ENCODE measurements around the gene HBE1.

HBE1 gene

GRCh38 chr11:5290106-5290505 is 20.4 kb upstream of the HBE1 start:
- no peak overlapping the region for H3K4me3 ChIP-seq (ENCODE audit: low read length)
- TF ChIP-seq ZNF274 (IDR thresholded peaks at IDR 0.05; ENCODE audit: low read depth, low read length), result no peak

DNA sequence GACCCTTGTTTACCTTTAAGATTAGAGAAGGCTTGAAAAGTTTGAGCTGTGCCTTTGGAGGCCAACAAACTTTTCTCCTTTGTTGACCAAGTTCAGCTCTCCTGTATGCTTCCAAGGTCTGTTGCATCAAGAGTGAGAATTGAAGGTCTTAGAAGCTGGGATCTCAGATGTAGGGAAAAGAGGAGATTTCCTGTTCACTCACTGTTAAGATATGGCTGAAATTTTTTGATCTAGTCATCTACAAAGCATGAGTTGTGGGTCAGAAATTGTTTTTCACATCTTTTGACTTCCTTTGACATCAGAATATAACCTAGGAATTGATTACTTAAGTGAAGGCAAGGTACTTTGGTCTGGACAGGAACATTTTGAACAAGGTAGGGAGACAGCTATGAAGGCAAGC is 20.0 kb upstream of the HBE1 start:
- TF ChIP-seq ZNF274 (IDR thresholded peaks at IDR 0.05; ENCODE audit: low read depth, low read length), result no peak
- H3K4me3 ChIP-seq (ENCODE audit: low read length), result no peak overlapping the region

GRCh38 chr11:5288906-5289550 is 19.3 kb upstream of the HBE1 start:
- H3K4me3 ChIP-seq (ENCODE audit: low read length), result no peak overlapping the region
- TF ChIP-seq ZNF274 (IDR thresholded peaks at IDR 0.05; ENCODE audit: low read depth, low read length), result no peak

DNA sequence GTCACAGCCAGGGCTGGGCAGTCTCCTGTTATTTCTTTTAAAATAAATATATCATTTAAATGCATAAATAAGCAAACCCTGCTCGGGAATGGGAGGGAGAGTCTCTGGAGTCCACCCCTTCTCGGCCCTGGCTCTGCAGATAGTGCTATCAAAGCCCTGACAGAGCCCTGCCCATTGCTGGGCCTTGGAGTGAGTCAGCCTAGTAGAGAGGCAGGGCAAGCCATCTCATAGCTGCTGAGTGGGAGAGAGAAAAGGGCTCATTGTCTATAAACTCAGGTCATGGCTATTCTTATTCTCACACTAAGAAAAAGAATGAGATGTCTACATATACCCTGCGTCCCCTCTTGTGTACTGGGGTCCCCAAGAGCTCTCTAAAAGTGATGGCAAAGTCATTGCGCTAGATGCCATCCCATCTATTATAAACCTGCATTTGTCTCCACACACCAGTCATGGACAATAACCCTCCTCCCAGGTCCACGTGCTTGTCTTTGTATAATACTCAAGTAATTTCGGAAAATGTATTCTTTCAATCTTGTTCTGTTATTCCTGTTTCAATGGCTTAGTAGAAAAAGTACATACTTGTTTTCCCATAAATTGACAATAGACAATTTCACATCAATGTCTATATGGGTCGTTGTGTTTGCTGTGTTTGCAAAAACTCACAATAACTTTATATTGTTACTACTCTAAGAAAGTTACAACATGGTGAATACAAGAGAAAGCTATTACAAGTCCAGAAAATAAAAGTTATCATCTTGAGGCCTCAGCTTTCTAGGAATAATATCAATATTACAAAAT is 18.6 kb upstream of the HBE1 start:
- no peak for TF ChIP-seq ZNF274 (IDR thresholded peaks at IDR 0.05; ENCODE audit: low read depth, low read length)
- H3K4me3 ChIP-seq (ENCODE audit: low read length), result no peak overlapping the region

- no peak for TF ChIP-seq ZNF274 (IDR thresholded peaks at IDR 0.05; ENCODE audit: low read depth, low read length)
- no peak overlapping the region for H3K4me3 ChIP-seq (ENCODE audit: low read length)
Measured at GRCh38 chr11:5286901-5287300, 17.2 kb upstream of the HBE1 start.

GRCh38 chr11:5286351-5286750 is 16.6 kb upstream of the HBE1 start:
- TF ChIP-seq ZNF274 (IDR thresholded peaks at IDR 0.05; ENCODE audit: low read depth, low read length), result no peak
- H3K4me3 ChIP-seq (ENCODE audit: low read length), result no peak overlapping the region

GRCh38 chr11:5285703-5286340 is 16.1 kb upstream of the HBE1 start:
- no peak overlapping the region for H3K4me3 ChIP-seq (ENCODE audit: low read length)
- TF ChIP-seq ZNF274 (IDR thresholded peaks at IDR 0.05; ENCODE audit: low read depth, low read length), result no peak

DNA sequence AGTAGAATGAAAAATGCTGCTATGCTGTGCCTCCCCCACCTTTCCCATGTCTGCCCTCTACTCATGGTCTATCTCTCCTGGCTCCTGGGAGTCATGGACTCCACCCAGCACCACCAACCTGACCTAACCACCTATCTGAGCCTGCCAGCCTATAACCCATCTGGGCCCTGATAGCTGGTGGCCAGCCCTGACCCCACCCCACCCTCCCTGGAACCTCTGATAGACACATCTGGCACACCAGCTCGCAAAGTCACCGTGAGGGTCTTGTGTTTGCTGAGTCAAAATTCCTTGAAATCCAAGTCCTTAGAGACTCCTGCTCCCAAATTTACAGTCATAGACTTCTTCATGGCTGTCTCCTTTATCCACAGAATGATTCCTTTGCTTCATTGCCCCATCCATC is 14.9 kb upstream of the HBE1 start:
- no peak for TF ChIP-seq ZNF274 (IDR thresholded peaks at IDR 0.05; ENCODE audit: low read depth, low read length)
- H3K4me3 ChIP-seq (ENCODE audit: low read length), result no peak overlapping the region

GRCh38 chr11:5283882-5284281 is 14.1 kb upstream of the HBE1 start:
- no peak for TF ChIP-seq ZNF274 (IDR thresholded peaks at IDR 0.05; ENCODE audit: low read depth, low read length)
- H3K4me3 ChIP-seq (ENCODE audit: low read length), result no peak overlapping the region

DNA sequence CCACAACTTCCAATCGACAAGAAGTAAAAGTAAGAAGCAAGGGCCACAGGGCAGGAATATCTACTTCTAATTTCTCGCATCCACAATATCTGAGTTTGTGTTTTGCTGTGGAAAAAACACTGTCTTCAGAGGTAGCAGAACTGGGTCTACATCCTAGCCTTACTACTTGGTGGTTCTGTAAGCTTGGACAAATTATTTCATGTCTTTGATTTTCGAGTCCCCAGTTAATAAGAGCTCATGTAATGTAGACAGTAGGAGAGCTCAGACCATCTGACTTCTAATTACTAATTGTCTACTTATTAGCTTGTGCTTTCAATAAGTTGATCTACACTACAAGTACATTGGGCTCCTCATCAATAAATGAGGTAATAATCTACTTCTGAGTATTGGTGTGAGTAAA is 13.3 kb upstream of the HBE1 start:
- no peak for TF ChIP-seq ZNF274 (IDR thresholded peaks at IDR 0.05; ENCODE audit: low read depth, low read length)
- no peak overlapping the region for H3K4me3 ChIP-seq (ENCODE audit: low read length)

DNA sequence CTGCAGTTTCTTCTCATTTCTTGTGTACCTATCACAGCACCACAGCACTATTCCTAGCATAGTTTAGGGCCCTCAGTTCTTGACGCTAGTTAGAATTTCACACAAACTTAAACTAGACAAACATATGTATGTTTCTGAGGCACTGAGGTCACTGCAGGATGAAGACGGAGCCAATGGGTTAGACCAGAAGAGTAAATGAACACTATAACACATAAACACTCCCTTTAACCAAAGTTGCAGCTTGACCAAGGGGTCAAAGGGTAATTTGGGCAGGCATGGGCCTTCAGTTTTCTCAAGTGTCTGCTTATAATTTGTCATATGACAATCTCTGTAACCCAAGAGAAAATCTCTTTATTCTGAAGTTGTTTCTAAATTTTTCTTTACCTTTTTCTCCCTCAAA is 12.9 kb upstream of the HBE1 start:
- no peak overlapping the region for H3K4me3 ChIP-seq (ENCODE audit: low read length)
- TF ChIP-seq ZNF274 (IDR thresholded peaks at IDR 0.05; ENCODE audit: low read depth, low read length), result no peak

DNA sequence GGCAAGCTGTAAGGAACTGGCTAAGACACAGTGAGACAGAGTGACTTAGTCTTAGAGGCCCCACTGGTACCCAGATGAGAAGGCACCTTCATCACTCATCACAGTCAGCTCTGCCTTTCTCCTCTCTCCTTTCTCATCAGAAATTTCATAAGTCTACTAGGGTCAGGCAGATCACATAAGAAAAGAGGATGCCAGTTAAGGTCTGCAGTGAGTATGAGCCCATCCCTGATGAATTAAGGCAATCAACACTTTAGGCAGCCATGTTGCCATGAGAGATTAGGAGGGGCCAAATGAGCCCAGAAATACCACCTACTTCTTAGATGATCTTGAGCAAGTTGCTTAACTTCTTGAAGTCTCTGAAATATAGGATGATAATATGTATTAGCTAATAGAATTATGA is 11.9 kb upstream of the HBE1 start:
- H3K4me3 ChIP-seq (ENCODE audit: low read length), result no peak overlapping the region
- TF ChIP-seq ZNF274 (IDR thresholded peaks at IDR 0.05; ENCODE audit: low read depth, low read length), result no peak

DNA sequence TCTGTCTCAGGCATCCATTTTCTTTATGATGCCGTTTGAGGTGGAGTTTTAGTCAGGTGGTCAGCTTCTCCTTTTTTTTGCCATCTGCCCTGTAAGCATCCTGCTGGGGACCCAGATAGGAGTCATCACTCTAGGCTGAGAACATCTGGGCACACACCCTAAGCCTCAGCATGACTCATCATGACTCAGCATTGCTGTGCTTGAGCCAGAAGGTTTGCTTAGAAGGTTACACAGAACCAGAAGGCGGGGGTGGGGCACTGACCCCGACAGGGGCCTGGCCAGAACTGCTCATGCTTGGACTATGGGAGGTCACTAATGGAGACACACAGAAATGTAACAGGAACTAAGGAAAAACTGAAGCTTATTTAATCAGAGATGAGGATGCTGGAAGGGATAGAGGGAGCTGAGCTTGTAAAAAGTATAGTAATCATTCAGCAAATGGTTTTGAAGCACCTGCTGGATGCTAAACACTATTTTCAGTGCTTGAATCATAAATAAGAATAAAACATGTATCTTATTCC is 10.9 kb upstream of the HBE1 start:
- H3K4me3 ChIP-seq (ENCODE audit: low read length), result no peak overlapping the region
- TF ChIP-seq ZNF274 (IDR thresholded peaks at IDR 0.05; ENCODE audit: low read depth, low read length), result no peak

DNA sequence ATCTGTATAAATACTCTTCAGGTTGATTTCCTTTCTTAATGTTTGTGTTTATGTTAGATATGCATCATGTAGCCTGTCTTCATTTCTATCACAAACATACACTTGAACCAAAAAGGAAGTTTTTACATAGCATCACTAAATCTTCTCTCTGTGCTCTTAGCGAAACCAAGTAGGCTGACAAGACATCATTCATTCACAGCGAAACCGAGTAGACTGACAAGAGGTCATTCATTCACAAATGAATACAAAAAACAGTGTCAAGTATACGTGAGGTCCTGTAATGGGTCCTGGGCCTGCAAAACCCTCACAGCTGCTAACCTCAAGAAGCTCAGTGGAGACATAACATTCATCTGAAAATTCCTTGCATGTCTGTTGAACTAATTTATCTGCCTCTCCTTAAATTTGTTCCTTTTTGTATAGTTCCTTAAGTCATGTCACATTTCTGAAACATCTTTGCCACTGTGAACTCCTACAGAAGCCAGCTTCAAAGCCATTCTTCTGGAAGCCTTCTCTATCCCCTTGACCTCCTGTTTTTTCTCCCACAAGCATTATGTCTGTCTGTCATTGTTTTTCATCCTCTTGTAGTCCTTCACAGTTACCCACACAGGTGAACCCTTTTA is 9.8 kb upstream of the HBE1 start:
- no peak for TF ChIP-seq ZNF274 (IDR thresholded peaks at IDR 0.05; ENCODE audit: low read depth, low read length)
- no peak overlapping the region for H3K4me3 ChIP-seq (ENCODE audit: low read length)

Measured in GM08714 (cell line).